ENCODE results near the gene ZNF366.

The ZNF366 gene

DNA sequence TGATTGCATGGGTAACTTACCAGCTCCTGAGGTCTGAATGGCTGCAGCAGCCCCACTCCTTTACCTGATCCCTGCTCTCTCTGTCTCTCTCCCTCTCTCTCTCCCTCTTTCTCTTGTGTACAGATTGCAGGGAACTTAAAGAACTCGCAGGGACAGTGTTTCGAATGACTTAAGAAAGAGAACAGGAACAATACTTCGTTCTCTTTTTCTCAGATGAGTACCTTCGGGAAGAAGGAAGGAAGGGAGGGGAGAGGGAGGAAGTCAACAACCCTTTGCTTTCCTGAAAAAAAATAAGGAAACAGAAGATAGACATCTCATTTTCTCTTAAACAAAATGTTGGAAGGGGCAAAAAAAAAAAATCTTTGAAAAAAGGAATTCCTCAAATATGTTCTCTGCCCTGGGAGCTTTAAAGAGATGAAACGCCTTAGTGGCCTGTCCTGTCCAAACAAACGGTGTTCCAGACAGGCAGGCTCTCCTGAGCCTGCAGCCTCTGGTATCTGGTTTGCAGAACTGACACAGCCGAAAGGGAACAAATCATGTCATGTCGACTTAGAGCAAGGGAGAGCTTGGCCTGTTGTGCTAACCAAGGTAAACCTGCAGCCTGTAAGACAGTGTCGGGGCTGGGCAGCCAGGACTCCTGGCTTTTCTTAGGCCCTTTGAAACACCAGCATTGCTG lies at the start of gene ZNF366:
ZNF366 (minus strand) TSS at position 180 of the 676 bp plus-strand sequence. CDS start 45,914 bp downstream, outside the sequence.
- no peak for DNase-seq

- no peak for DNase-seq
These were observed 49.3 kb upstream of the ZNF366 start for GRCh38 chr5:72556351-72557166.

GRCh38 chr5:72555871-72556270 lies 48.7 kb upstream of the ZNF366 start:
- DNase-seq, result no peak

DNA sequence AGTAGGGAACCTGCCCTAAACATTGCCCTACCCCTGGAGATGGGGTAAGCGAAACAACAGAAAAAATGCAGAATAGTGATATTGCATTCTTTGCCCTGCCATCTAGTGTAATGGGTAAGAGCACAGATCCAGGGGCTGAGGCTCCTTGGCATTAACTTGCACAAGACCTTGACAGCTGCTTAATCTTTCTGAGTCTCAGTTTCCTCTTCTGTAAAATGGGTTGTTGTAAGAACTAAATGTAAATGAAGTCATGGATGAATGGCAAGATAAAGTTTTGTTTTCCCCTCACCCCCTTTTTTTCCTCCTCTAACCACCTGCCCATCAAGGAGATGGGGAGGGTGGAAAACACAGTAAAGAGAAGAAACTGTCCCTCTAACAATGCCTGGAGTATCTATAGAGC lies 47.7 kb upstream of the ZNF366 start:
- DNase-seq, result no peak

DNA sequence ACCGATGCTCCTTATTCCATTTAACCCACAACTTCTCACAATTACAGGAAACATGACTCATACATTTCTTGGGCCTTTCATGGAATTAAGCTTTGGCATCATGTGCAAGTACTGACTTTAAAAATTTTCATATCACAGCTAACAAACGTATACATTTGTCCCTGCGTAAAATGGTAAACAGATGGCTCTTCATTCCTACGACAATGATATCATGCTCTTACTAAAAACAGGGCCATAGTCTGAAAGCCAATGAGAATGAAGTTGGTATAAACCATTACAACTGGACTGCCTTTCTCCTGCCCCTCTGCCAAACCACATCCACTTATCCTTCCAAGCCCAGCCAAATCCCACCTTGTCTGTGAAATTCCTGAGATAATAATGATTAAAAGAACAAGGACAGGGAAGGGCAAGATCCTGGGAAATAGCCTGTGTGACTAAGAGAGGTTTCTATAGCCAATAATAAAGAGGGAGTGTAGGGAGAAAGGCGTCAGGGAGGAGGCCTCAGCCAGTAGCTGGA lies 44.9 kb upstream of the ZNF366 start:
- no peak for DNase-seq

- DNase-seq, result no peak
These were observed 43.4 kb upstream of the ZNF366 start for GRCh38 chr5:72550595-72550994.

DNA sequence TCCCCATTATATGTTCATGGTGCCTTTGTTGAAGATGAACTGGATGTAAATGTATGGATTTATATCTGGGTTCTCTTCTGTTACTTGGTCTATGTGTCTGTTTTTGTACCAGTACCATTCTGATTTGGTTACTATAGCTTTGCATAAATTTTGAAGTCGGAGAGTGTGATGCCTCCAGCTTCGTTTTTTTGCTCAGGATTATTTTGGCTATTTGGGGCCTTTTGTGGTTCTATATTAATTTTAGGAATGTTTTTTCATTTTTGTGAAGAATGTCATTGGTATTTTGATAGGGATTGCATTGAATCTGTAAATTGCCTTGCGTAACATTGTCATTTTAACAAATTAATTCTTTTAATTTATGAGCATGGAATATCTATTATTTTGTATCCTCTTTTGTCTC lies 36.6 kb upstream of the ZNF366 start:
- no peak for DNase-seq

- no peak for DNase-seq
These were observed 36.2 kb upstream of the ZNF366 start for GRCh38 chr5:72543365-72543764.

DNA sequence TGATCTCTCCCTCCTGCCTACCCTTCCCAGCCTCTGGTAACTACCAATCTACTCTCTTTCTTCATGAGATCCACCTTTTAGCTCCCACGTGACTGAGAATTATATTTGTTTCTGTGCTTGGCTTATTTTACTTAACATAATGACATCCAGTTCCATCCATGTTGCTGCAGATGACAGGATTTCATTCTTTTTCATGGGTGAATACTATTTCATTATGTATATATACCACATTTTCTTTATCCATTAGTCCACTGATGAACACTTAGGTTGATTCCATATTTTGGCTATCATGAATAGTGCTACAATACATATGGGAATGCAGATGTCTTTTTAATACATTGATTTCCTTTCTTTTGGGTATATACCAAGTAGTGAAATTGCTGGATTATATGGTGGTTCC lies 35.5 kb upstream of the ZNF366 start:
- DNase-seq, result no peak

DNA sequence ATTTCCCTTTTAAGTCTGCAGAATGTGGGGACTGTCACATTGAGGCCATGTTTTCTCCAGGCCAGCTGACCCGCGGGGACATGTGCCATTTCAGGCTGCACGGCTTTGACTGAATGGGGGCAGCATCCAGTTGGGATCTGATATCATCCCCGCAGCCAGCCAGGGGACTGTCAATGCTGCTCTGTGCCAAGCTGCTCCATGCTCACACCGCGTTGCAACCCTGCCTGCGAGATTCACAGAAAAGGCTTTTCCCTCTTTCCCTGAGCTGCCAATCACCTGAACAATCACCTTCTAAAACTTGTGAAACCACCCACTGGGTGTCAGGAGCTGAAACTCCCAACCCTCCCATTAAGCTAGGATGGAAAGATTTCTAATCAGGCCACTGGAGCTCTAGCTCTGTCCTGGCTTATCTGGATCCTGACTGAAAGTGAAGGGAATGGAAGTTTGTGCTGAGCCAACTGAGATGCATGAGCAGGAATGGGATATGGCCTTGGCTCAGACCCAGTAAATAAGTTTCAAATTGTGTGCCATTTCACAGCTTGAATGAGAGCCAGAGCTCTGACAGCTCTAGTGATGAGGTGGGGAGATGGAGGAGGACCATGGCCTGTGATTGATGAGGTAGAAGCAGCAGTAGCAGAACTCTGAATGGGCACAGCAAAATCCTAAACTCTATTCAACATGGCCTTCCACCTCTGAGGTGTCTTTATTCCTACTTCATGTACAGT lies 34.5 kb upstream of the ZNF366 start:
- DNase-seq, result no peak

GRCh38 chr5:72540759-72541438 lies 33.7 kb upstream of the ZNF366 start:
- no peak for DNase-seq

DNA sequence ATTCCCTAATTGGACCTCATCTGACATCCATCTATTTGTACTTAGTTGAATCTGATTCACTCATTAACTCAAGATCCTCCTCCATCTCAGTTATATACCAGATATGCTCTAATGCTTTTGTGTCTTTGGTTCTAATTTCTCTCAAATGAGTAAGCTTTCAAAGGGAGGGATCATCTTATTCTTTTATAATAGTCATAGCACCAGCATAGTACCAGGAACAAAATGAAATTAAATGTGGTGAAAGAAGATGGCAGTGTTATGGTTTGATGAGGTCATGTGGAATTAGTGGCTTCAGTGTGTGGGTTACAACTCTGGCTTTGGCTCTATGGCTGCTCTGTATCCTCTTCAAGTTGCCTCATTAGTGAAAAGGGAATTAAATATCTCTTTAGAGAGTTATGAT lies 32.5 kb upstream of the ZNF366 start:
- DNase-seq, result no peak

- no peak for DNase-seq
These were observed 31.8 kb upstream of the ZNF366 start for GRCh38 chr5:72539038-72539437.

DNA sequence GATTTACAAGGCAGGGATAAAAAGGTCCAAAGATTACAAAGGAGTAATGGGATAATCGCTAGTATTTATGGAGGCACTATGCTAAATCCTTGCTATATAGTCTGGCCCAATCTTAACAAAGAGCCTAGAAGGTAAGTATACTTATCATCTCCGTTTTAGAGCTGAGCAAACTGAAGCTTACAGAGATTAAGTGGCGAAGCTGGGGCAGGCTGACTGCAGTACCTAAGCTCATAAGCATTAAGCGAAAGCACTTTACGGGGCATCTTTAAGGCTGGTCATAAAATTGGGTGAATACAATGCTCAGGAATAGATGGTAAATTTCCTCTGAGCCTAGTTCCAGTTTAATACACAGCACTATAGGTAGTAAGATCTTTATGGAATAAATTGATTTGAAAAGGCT lies 30.0 kb upstream of the ZNF366 start:
- DNase-seq, result no peak

DNA sequence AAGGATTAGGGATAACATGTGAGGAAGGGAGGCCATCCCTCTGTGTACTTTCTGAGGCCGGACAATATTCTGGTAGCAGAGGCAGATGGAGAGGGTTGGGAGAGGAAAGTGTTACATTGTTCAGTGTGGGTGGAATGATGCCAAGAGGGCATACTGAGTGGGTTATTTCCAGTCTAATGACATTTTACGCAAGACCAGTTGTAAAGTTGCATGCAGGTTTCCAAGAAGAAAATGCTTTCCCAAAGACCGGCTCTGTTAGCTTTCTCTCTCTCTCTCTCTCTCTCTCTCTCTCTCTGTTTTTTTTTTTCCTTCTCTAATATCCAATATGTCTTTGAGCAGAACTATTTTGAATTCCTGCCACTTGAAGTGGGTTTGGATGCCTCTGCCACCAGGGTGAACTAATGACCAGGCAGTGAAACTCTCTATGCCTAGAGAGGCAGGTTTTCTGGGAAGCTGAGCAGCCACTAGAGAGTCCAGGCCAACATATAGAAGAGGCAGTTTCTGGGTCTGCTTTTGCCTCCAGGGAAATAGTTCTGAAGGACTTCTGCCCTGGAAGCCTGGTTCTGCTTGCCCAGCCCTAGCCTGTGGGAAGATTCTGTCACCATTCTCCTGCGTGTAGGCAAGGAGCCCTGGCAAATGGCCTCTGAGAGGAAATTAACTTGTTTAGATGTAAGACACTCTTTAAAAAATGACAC lies 24.4 kb upstream of the ZNF366 start:
- no peak for DNase-seq

GRCh38 chr5:72530196-72530595 lies 23.0 kb upstream of the ZNF366 start:
- no peak for DNase-seq

- no peak for DNase-seq
These were observed 22.2 kb upstream of the ZNF366 start for GRCh38 chr5:72529383-72529782.

DNA sequence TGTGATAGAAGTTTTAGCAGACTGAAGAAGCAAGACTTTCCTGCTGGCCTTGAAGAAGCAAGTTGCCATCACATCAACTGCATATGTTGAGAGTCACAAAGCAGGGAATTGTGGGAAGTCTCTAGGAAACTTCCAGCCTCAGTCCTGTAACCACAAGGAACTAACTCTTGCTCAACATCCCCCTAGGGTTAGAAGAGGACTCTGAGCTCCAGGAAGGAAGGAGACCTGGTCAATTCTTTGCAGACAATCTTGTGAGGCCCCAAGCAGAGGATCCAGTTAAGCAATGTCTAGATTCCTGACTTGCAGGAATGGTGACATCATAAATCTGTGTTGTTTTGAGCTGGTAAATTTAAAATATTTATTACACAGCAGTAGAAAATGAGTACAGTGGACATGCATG lies 18.6 kb upstream of the ZNF366 start:
- DNase-seq, result no peak

GRCh38 chr5:72523960-72524582 lies 16.9 kb upstream of the ZNF366 start:
- DNase-seq, result no peak

- DNase-seq, result no peak
These were observed 15.4 kb upstream of the ZNF366 start for GRCh38 chr5:72522607-72523006.

- DNase-seq, result no peak
These were observed 11.9 kb upstream of the ZNF366 start for GRCh38 chr5:72519111-72519510.

Measured in activated T-cell treated with anti-CD3 and anti-CD28 coated beads for 4 hours (primary cell).